HepG2 (cell line): Measurements from ENCODE around the gene CHCHD5. TPM values are rescaled to one million over a fixed set of nuclear protein-coding genes. Genes with fewer than 3 reads are reported as not detected.
A peak's percentile ranks its signal among the peaks of the same experiment; 100 is the strongest.

Experiments
- ADNP ChIP-seq: sonication (generic); formaldehyde crosslinking; IDR thresholded peaks from 2 replicates; pipeline ENCODE4 v1.4.0; 2020; ENCODE audit warnings: missing genetic modification reagents
- GABPA ChIP-seq, 2 experiments: IDR thresholded peaks; 2 replicates each; pipeline ENCODE4 v1.6.1; 2011 to 2016; ENCODE audit warnings: low read depth in 2 of 2, low read length in 1 of 2, missing biosample characterization in 1 of 2, missing genetic modification characterization in 1 of 2
- GATAD1 ChIP-seq: IDR thresholded peaks from 2 replicates; pipeline ENCODE4 v1.6.1; 2016; ENCODE audit warnings: missing genetic modification reagents, missing compliant biosample characterization
- GZF1 ChIP-seq: sonication (generic); formaldehyde crosslinking; IDR thresholded peaks from 2 replicates; pipeline ENCODE4 v1.5.1; 2020; ENCODE audit warnings: mild to moderate bottlenecking, missing genetic modification reagents
- JUNB ChIP-seq: sonication (generic); formaldehyde crosslinking; IDR thresholded peaks from 2 replicates; pipeline ENCODE4 v1.8.0; 2022; ENCODE audit warnings: missing genetic modification reagents, mild to moderate bottlenecking, borderline replicate concordance
- KDM5B ChIP-seq: sonication (generic); formaldehyde crosslinking; IDR thresholded peaks from 2 replicates; pipeline ENCODE4 v1.4.0; 2020; ENCODE audit warnings: missing genetic modification reagents, mild to moderate bottlenecking, borderline replicate concordance
- MED13 ChIP-seq: sonication (generic); formaldehyde crosslinking; IDR thresholded peaks from 2 replicates; pipeline ENCODE4 v1.5.0; 2020; ENCODE audit warnings: missing genetic modification reagents
- NFIC ChIP-seq: IDR thresholded peaks from 2 replicates; pipeline ENCODE4 v1.6.1; 2012; ENCODE audit warnings: mild to moderate bottlenecking, low read length, inconsistent platforms
- POLR2AphosphoS2 ChIP-seq: IDR thresholded peaks from 2 replicates; pipeline ENCODE4 v1.6.1; 2011; ENCODE audit warnings: low read depth, low read length, improper control_type of control experiment
- SATB2 ChIP-seq: sonication (generic); formaldehyde crosslinking; IDR thresholded peaks from 2 replicates; pipeline ENCODE4 v1.5.0; 2020; ENCODE audit warnings: missing genetic modification reagents
- SMC3 ChIP-seq: IDR thresholded peaks from 2 replicates; pipeline ENCODE4 v1.6.1; 2011; ENCODE audit warnings: low read length, improper control_type of control experiment
- STAT6 ChIP-seq: sonication (generic); formaldehyde crosslinking; IDR thresholded peaks from 2 replicates; pipeline ENCODE4 v1.4.0; 2020; ENCODE audit warnings: missing genetic modification reagents, mild to moderate bottlenecking, borderline replicate concordance
- TBX2 ChIP-seq: sonication (generic); formaldehyde crosslinking; IDR thresholded peaks from 2 replicates; pipeline ENCODE4 v1.5.0; 2020; ENCODE audit warnings: missing genetic modification reagents, mild to moderate bottlenecking, borderline replicate concordance
- TEAD3 ChIP-seq: optimal IDR thresholded peaks from 2 replicates; pipeline ENCODE3; 2016; ENCODE audit warnings: borderline replicate concordance
- THYN1 ChIP-seq: sonication (generic); formaldehyde crosslinking; IDR thresholded peaks from 2 replicates; pipeline ENCODE4 v1.8.1; 2023; ENCODE audit warnings: low read depth, mild to moderate bottlenecking, moderate library complexity, missing genetic modification reagents, borderline replicate concordance
- ZBTB25 ChIP-seq: IDR thresholded peaks from 2 replicates; pipeline ENCODE4 v1.6.1; 2018; ENCODE audit warnings: missing genetic modification reagents
- ZBTB3 ChIP-seq: sonication (generic); formaldehyde crosslinking; IDR thresholded peaks from 2 replicates; pipeline ENCODE4 v1.4.0; 2020; ENCODE audit warnings: low read depth, mild to moderate bottlenecking, moderate library complexity, missing genetic modification reagents, borderline replicate concordance
- ZNF18 ChIP-seq: sonication (generic); formaldehyde crosslinking; IDR thresholded peaks from 2 replicates; pipeline ENCODE4 v1.8.0; 2022; ENCODE audit warnings: mild to moderate bottlenecking, missing genetic modification reagents; ENCODE audit not compliant: insufficient replicate concordance
- ZNF260 ChIP-seq: sonication (generic); formaldehyde crosslinking; IDR thresholded peaks from 2 replicates; pipeline ENCODE4 v1.4.0; 2020; ENCODE audit warnings: missing genetic modification reagents, low read depth, mild to moderate bottlenecking, borderline replicate concordance
- ZNF709 ChIP-seq: sonication (generic); formaldehyde crosslinking; IDR thresholded peaks from 2 replicates; pipeline ENCODE4 v1.5.0; 2020; ENCODE audit warnings: mild to moderate bottlenecking, missing genetic modification reagents
- ZNF770 ChIP-seq: sonication (generic); formaldehyde crosslinking; IDR thresholded peaks from 2 replicates; pipeline ENCODE4 v1.5.0; 2020; ENCODE audit warnings: mild to moderate bottlenecking, missing genetic modification reagents
- ZSCAN22 ChIP-seq: sonication (generic); formaldehyde crosslinking; IDR thresholded peaks from 2 replicates; pipeline ENCODE4 v1.4.0; 2020; ENCODE audit warnings: mild to moderate bottlenecking, missing genetic modification reagents
- polyA plus RNA-seq, 8 experiments: library from polyadenylated mRNA; depleted of rRNA in 3 of 8; stranded (reverse) in 7 of 8; unstranded in 1 of 8; fragments of >200 nt; fragmentation: Illumina TruSeq in 4 of 8; extraction: Trizol in 4 of 8; gene quantifications; 2 replicates each; pipeline versions ENCODE4 v1.2.1 to v1.2.3, GENCODE V29; 2011 to 2016; ENCODE audit warnings: low read depth in 4 of 8, missing spikeins in 1 of 8, mixed read lengths in 1 of 8; ENCODE audit not compliant: insufficient read depth in 1 of 8
- total RNA-seq, 5 experiments: library from RNA; depleted of rRNA; stranded (reverse); fragments of >200 nt; fragmentation: Illumina TruSeq; extraction: Trizol; gene quantifications; 2 replicates each; pipeline ENCODE4 v1.2.3, GENCODE V29; 2016; ENCODE audit warnings: low read depth in 1 of 5

Gene CHCHD5
- total and polyA plus RNA-seq, 2 of the 13 experiments (the other 11 are each of a cell fraction or from before 2014, with no cell fraction given) = 19.0 to 23.9 TPM

- TF ChIP-seq KDM5B (CRISPR knock-in tag) (no peak), THYN1 (CRISPR knock-in tag) (no peak; the same call in 1 of the 2 replicates), ZNF770 (CRISPR knock-in tag) (no peak), ZNF260 (CRISPR knock-in tag) (no peak), TBX2 (CRISPR knock-in tag) (0 out of 2 replicates have a peak, but pooled peaks have one; percentile 17), POLR2AphosphoS2 (no peak), ZNF18 (CRISPR knock-in tag) (no peak), ZNF709 (no peak), STAT6 (no peak), MED13 (no peak), ZSCAN22 (CRISPR knock-in tag) (no peak), GZF1 (CRISPR knock-in tag) (0 out of 2 replicates have a peak, but pooled peaks have one; percentile 5), ZBTB25 (CRISPR knock-in tag) (no peak), NFIC (no peak), ZBTB3 (CRISPR knock-in tag) (no peak), ADNP (CRISPR knock-in tag) (no peak), GATAD1 (0 out of 2 replicates have a peak, but pooled peaks have one; percentile 33), JUNB (CRISPR knock-in tag) (no peak), SATB2 (CRISPR knock-in tag) (no peak), TEAD3 (CRISPR knock-in tag) (peak; percentile 18), GABPA (IDR thresholded peaks at IDR 0.05; ENCODE audit: low read depth, low read length) (no peak), GABPA (CRISPR knock-in tag; IDR thresholded peaks at IDR 0.05; ENCODE audit: low read depth) (no peak), SMC3 (no peak)
Observed at GRCh38 chr2:112542984-112543661, 41.3 kb upstream of the CHCHD5 start (continued).
